Neural progenitor cell (in vitro differentiated cells): ENCODE results near the gene PRKCB.

Experiments used
- CTCF ChIP-seq: fragments of 200-600 bp; sonication (generic); IDR thresholded peaks from 2 replicates; pipeline ENCODE4 v1.5.1; 2017; ENCODE audit warnings: antibody characterized with exemption, mild to moderate bottlenecking
- EZH2phosphoT487 ChIP-seq: fragments of 200-600 bp; sonication (generic); IDR thresholded peaks from 2 replicates; pipeline ENCODE4 v1.6.1; 2017; ENCODE audit warnings: antibody characterized with exemption

DNA sequence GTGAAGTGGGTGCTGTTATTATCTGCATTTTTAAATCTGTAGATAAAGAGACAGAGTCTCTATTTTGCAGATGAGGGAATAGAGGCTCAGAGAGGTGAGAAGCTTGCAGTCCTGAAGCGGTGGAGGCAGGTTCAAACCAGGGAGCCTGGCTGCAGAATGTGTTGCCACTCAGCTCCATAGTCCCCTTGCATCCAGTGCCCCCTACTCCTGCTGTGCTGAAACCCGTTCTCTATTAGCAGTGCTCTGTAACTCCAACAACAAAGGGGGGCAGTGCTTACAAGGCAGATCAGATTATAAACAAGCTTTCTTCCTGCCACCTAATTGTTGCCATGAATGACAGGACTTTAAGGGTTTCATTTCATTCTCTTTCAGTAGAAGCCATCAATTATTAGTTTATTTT is 302.2 kb downstream of the PRKCB start:
- TF ChIP-seq CTCF: no peak
- TF ChIP-seq EZH2phosphoT487: no peak
